Left lung (tissue), 10 donors: ENCODE results near the gene NUP133. TPM values are rescaled to one million over a fixed set of nuclear protein-coding genes. Genes with fewer than 3 reads are reported as not detected.
"Not testable (repeated sequence)": the region's sequence is repeated elsewhere in the genome, so short reads cannot be mapped to it uniquely, and the experiment has no call there.

Experiments used
- ATAC-seq: fragments of 200-7000 bp; cut with Tn5 transposase; one replicate; pipeline ENCODE4 v1.9.1; 2020; ENCODE audit warnings: moderate library complexity
- DNase-seq, 4 donors: peaks; one replicate each; pipeline ENCODE4 v3.0.0-alpha.2; 2013 to 2020
- H3K27ac ChIP-seq, 2 donors: fragments of 200-600 bp; sonication (generic) in 1 of 2; one replicate each; pipeline versions ENCODE4 v1.5.0 to v1.8.0; 2020 to 2021
- H3K27me3 ChIP-seq, 2 donors: fragments of 200-600 bp; sonication (generic) in 1 of 2; one replicate each; pipeline versions ENCODE4 v1.5.0 to v1.8.0; 2020 to 2021
- H3K36me3 ChIP-seq, 2 donors: fragments of 200-600 bp; sonication (generic) in 1 of 2; one replicate each; pipeline versions ENCODE4 v1.5.0 to v1.8.0; 2020 to 2021
- H3K4me1 ChIP-seq, 2 donors: fragments of 200-600 bp; one replicate each; pipeline ENCODE4 v1.8.0; 2021
- H3K4me3 ChIP-seq, 2 donors: fragments of 200-600 bp; sonication (generic) in 1 of 2; one replicate each; pipeline versions ENCODE4 v1.5.0 to v1.8.0; 2020 to 2021; ENCODE audit warnings: mild to moderate bottlenecking in 1 of 2
- H3K9me3 ChIP-seq, 2 donors: fragments of 200-600 bp; sonication (generic) in 1 of 2; one replicate each; pipeline versions ENCODE4 v1.5.0 to v1.8.0; 2020 to 2021
- CTCF ChIP-seq, 2 donors: fragments of 200-600 bp; sonication (generic) in 1 of 2; IDR thresholded peaks; one replicate each; pipeline versions ENCODE4 v1.5.0 to v1.8.0; 2021; ENCODE audit warnings: antibody characterized with exemption in 2 of 2
- intact Hi-C, 2 donors: fragments of 100-400 bp; cut with DNase I; formaldehyde crosslinking; loops; one replicate each; pipeline versions ENCODE4 v1.11.2 to v1.14.2; 2022
- polyA plus RNA-seq, 6 donors: library from polyadenylated mRNA; unstranded; fragments of 120-200 nt; gene quantifications; one replicate each; pipeline ENCODE4 v1.2.1, GENCODE V29; 2013; ENCODE audit not compliant: insufficient read length in 6 of 6
- total RNA-seq, 2 donors: library from RNA; stranded (reverse); fragmentation: NEBNext Ultra II Directional; extraction: Animal tissue kit (Norgen Biotek cat#: 25700); gene quantifications; one replicate each; pipeline ENCODE4 v1.2.1, GENCODE V29; 2021
- donor health status: DM: no; HTN: yes; CAD: no.
- donor health status: DM: no; HTN: no; CAD: no.

NUP133 gene
- total and polyA plus RNA-seq, 8 donors: 30.2 to 47.1 (median 42.5) TPM

DNA sequence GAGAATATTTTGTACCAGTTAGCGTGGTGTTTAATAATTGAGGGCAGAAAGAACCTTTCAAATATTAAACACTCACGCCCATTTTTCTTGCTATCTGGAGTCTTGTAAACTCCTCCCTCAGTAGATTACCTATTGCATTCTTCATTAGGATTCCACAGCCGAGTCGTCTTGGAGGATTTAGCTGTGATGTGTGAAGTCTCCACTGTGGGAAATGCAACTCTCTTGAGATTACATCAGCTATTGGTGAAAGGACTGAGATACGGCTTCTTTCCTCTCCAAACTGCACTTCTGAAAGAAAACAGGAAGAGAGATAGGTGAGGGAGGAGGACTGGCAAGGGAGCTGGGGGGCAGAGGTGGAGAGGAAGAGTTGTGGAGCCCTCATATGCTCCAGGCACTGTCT lies 110.4 kb downstream of the NUP133 start:
- no peak for ATAC-seq
- no peak overlapping the region for H3K4me3 ChIP-seq
- H3K9me3 ChIP-seq: no peaks in the 10 kb centered on the region
- no peaks in the 10 kb centered on the region for H3K4me1 ChIP-seq
- no peak overlapping the region for H3K27ac ChIP-seq
- no peak for DNase-seq
- no peaks in the 10 kb centered on the region for H3K36me3 ChIP-seq
- no peak for TF ChIP-seq CTCF (IDR thresholded peaks at IDR 0.05)
- intact Hi-C loops: no loop called here
- H3K27me3 ChIP-seq: peaks cover 0 to 87% of the 10 kb centered on the region in 2 donors

DNA sequence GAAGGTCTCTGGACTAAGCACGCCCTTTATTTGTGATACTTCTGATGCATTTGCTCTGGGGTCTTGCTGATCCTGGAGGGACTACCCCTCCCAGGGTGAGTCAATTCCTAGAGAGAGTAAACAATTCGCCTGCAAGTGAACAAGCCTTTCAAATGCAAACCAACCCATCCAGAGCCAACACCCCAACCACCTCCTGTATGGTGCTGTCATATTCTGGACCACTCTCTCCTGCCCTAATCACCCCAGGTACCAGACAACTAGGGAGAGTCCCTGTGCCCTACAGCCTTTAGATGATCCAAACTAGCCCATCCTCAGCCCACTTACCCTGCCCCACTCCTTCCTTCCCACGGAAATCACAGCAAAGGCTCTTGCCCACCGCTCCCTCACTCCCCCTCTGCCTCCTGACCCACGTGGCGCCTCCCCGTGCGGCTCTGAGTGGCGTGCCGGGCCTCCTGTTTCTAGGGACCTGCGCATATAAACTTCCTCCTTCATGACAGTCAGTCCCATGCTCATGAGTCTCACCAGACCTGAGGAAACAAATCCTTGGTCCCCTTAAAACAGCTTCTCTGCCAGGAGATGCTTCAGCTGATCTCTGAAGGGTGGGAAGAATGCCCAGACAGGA lies 111.4 kb downstream of the NUP133 start:
- intact Hi-C loops: no loop called here
- H3K4me3 ChIP-seq: no peak overlapping the region
- H3K36me3 ChIP-seq: no peaks in the 10 kb centered on the region
- no peak for TF ChIP-seq CTCF (IDR thresholded peaks at IDR 0.05)
- ATAC-seq (no peak), DNase-seq (no peak)
- peaks cover 0 to 86% of the 10 kb centered on the region in 2 donors for H3K27me3 ChIP-seq
- no peak overlapping the region for H3K27ac ChIP-seq
- H3K4me1 ChIP-seq: no peaks in the 10 kb centered on the region
- H3K9me3 ChIP-seq: no peaks in the 10 kb centered on the region

DNA sequence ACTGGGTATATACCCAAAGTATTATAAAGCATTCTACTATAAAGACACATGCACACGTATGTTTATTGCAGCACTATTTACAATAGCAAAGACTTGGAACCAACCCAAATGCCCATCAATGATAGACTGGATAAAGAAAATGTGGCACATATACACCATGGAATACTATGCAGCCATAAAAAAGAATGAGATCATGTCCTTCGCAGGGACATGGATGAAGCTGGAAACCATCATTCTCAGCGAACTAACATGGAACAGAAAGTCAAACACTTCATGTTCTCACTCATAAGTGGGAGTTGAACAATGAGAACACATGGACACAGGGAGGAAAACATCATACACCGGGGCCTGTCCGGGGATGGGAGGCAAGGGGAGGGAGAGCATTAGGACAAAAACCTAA lies 113.6 kb downstream of the NUP133 start:
- H3K4me1 ChIP-seq, intact Hi-C loops, H3K36me3 ChIP-seq, ATAC-seq, H3K27ac ChIP-seq, DNase-seq, H3K9me3 ChIP-seq, H3K4me3 ChIP-seq: not testable (repeated sequence)
- peaks cover 0 to 80% of the 10 kb centered on the region in 2 donors for H3K27me3 ChIP-seq

DNA sequence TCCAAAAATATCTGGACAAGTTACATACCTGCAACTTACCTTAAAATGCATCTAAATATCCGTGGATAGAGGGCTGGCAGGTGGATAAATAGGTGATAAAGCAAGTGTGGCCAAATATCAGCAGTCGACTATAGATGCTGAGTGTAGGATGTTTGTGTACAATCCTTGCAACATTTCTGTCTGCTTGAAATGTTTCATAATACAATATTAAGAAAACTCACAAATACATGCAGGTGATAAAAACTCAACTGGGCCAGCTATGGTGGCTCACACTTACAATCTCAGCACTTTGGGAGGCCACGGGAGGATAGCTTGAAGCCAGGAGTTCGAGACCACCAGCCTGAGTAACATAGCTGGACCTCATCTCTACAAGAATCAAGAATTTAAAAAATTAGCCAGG lies 115.2 kb downstream of the NUP133 start:
- DNase-seq: no peak
- no peak for ATAC-seq
- H3K27ac ChIP-seq: no peak overlapping the region
- no peak overlapping the region for H3K4me3 ChIP-seq
- H3K9me3 ChIP-seq: no peaks in the 10 kb centered on the region
- TF ChIP-seq CTCF (IDR thresholded peaks at IDR 0.05): no peak
- intact Hi-C loops: no loop called here
- peaks cover 0 to 66% of the 10 kb centered on the region in 2 donors for H3K27me3 ChIP-seq
- H3K36me3 ChIP-seq: no peaks in the 10 kb centered on the region
- no peaks in the 10 kb centered on the region for H3K4me1 ChIP-seq

Other genes starting within 250 kb of the NUP133 start
- gene RAB4A, start 237.2 kb downstream of the NUP133 start, total RNA-seq: 10 to 100 TPM; 34.8 to 54.9 TPM
- gene RAB4A, start 237.2 kb downstream of the NUP133 start, polyA plus RNA-seq: 10 to 100 TPM; 50.5 to 64.0 (median 58.5) TPM
- gene CCSAP, start 165.3 kb downstream of the NUP133 start, total RNA-seq: 1 to 10 TPM; 7.1 to 7.4 TPM
- 10 to 100 TPM in 2 of 6 donors, 1 to 10 TPM in 4; 8.6 to 11.4 (median 9.5) TPM for gene CCSAP, start 165.3 kb downstream of the NUP133 start, polyA plus RNA-seq
- gene ACTA1, start 74.2 kb downstream of the NUP133 start, total RNA-seq: 1 to 10 TPM in 1 of 2 donors, under 1 TPM in 1; 0.52 to 1.2 TPM
- 1 to 10 TPM in 3 of 6 donors, under 1 TPM in 3; 0.40 to 1.4 (median 0.98) TPM for gene ACTA1, start 74.2 kb downstream of the NUP133 start, polyA plus RNA-seq
- 10 to 100 TPM; 16.4 to 25.6 TPM for gene ABCB10, start 50.4 kb upstream of the NUP133 start, total RNA-seq
- gene ABCB10, start 50.4 kb upstream of the NUP133 start, polyA plus RNA-seq: 10 to 100 TPM; 17.8 to 23.2 (median 20.1) TPM
- gene TAF5L, start 117.8 kb upstream of the NUP133 start, total RNA-seq: 10 to 100 TPM; 15.9 to 19.0 TPM
- gene TAF5L, start 117.8 kb upstream of the NUP133 start, polyA plus RNA-seq: 10 to 100 TPM; 16.8 to 21.6 (median 18.8) TPM
- gene URB2, start 117.9 kb upstream of the NUP133 start, total RNA-seq: 10 to 100 TPM in 1 of 2 donors, 1 to 10 TPM in 1; 6.0 to 10.7 TPM
- gene URB2, start 117.9 kb upstream of the NUP133 start, polyA plus RNA-seq: 1 to 10 TPM; 5.5 to 9.7 (median 7.2) TPM